Fibroblast of mammary gland (primary cell): Measurements from ENCODE around the gene EFCAB6.

ENCODE experiments used
- DNase-seq: peaks from one replicate; pipeline ENCODE4 v3.0.0-alpha.2; 2010; ENCODE audit warnings: low read depth
- H3K4me3 ChIP-seq: 2 replicates; pipeline ENCODE4 v1.5.1; 2011; ENCODE audit warnings: low read depth, mild to moderate bottlenecking, low read length, moderate library complexity; ENCODE audit not compliant: control insufficient read depth
- CTCF ChIP-seq: conservative IDR thresholded peaks from 2 replicates; pipeline ENCODE4 v1.5.1; 2011; ENCODE audit warnings: low read depth, low read length, inconsistent platforms; ENCODE audit not compliant: control insufficient read depth, insufficient read depth

EFCAB6 gene

GRCh38 chr22:43795320-43795719 is 16.8 kb downstream of the EFCAB6 start:
- no peak for TF ChIP-seq CTCF
- no peak overlapping the region for H3K4me3 ChIP-seq
- no peak for DNase-seq

- TF ChIP-seq CTCF = no peak
- no peak for DNase-seq
- H3K4me3 ChIP-seq = no peak overlapping the region
Measured at GRCh38 chr22:43792905-43793304, 19.2 kb downstream of the EFCAB6 start.

- no peak overlapping the region for H3K4me3 ChIP-seq
- TF ChIP-seq CTCF = no peak
- peak; percentile 99 for DNase-seq
Measured at GRCh38 chr22:43789452-43789851, 22.7 kb downstream of the EFCAB6 start.

- TF ChIP-seq CTCF = peak; percentile 17
- no peak for DNase-seq
Measured at GRCh38 chr22:43783777-43784176, 28.3 kb downstream of the EFCAB6 start.

GRCh38 chr22:43782448-43782847 is 29.7 kb downstream of the EFCAB6 start:
- no peak overlapping the region for H3K4me3 ChIP-seq
- no peak for TF ChIP-seq CTCF
- DNase-seq = no peak

More at GRCh38 chr22:43783777-43784176, 28.3 kb downstream of the EFCAB6 start:
- H3K4me3 ChIP-seq = no peak overlapping the region

- H3K4me3 ChIP-seq = no peak overlapping the region
- peak; percentile 84 for DNase-seq
- TF ChIP-seq CTCF = no peak
Measured at GRCh38 chr22:43777286-43777685, 34.8 kb downstream of the EFCAB6 start.

GRCh38 chr22:43776081-43776670 is 35.9 kb downstream of the EFCAB6 start:
- no peak overlapping the region for H3K4me3 ChIP-seq
- no peak for DNase-seq
- TF ChIP-seq CTCF = no peak
